Posterior cingulate gyrus (tissue), 11 donors: ENCODE data around the gene CWC27.
A peak's percentile ranks its signal among the peaks of the same experiment; 100 is the strongest.

Source experiments
- DNase-seq, 10 donors: peaks; one replicate each; pipeline versions ENCODE4 v3.0.0 to v3.0.0-alpha.2; 2020 to 2021; ENCODE audit warnings: mixed read lengths in 3 of 10
- intact Hi-C: fragments of 100-400 bp; cut with DNase I; formaldehyde crosslinking; loops from one replicate; pipeline ENCODE4 v1.15.1; 2023

Gene CWC27, protein sequence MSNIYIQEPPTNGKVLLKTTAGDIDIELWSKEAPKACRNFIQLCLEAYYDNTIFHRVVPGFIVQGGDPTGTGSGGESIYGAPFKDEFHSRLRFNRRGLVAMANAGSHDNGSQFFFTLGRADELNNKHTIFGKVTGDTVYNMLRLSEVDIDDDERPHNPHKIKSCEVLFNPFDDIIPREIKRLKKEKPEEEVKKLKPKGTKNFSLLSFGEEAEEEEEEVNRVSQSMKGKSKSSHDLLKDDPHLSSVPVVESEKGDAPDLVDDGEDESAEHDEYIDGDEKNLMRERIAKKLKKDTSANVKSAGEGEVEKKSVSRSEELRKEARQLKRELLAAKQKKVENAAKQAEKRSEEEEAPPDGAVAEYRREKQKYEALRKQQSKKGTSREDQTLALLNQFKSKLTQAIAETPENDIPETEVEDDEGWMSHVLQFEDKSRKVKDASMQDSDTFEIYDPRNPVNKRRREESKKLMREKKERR

DNA sequence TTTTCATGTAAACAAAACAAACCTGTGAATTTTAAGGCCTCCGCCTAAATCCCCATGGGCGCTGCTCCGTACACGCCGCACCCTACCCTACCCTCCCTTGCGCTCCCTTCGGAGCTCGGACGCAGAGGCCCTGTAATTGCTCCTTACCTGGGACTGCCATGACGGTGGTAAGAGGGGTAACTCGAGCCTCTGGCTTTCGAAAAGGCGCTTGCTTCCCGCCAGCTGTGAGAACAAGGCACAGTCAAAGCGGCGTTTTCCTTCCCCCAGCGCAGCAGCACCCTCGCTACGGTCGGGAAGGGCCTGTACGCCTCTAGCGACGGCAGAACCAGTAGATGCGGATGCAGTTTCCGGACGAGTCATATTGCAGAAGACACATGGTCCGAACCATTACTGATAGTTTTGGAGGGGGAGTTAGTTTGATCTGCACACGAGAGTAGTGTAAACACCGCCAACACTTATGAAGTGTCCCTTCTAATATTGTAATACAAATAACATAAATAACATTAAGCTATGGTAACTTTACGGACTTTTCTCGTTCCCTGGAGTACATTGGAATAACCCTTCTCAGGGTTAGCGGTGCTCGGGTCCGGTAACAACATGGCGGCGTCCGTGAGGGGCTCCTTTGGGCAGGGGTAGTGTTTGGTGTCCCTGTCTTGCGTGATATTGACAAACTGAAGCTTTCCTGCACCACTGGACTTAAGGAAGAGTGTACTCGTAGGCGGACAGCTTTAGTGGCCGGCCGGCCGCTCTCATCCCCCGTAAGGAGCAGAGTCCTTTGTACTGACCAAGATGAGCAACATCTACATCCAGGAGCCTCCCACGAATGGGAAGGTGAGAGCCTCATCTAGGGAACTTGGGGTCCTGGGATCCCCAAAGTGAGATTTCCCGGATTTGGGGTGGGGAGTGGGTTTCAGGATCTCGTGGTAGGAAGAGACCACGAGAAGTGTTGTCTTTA is at the start of gene CWC27, which contains the start of gene SREK1IP1:
Gene CWC27, plus strand, starts transcription at position 573 of the 955 bp plus-strand sequence. Its CDS starts 217 bp downstream, at position 790.
Gene SREK1IP1, minus strand, starts transcription at position 334 of the 955 bp plus-strand sequence. Its CDS starts 174 bp downstream, at position 160.
- intact Hi-C loops: no loop called here
- DNase-seq: peak; percentile 74 to 97 (median 80)

DNA sequence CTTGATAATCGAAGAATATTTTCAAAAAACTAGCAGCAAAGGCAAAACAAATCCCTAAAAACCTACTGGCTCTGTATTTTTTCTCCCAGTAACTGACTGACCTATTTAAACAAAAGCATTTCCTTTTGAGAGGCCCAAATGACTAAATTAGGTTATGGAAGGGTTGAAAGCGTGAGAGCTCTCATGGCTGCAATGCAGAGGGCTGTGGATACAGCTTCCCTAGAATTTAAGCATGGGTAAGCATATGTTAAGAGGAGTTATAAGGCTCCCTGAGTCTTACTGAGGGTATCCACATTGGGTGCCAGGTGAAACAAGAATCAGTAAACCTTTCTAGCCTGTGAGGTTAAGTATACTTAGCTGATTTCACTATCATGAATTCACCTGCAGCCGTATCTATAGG is 46.1 kb upstream of the CWC27 start:
- intact Hi-C loops: no loop called here
- DNase-seq: no peak

DNA sequence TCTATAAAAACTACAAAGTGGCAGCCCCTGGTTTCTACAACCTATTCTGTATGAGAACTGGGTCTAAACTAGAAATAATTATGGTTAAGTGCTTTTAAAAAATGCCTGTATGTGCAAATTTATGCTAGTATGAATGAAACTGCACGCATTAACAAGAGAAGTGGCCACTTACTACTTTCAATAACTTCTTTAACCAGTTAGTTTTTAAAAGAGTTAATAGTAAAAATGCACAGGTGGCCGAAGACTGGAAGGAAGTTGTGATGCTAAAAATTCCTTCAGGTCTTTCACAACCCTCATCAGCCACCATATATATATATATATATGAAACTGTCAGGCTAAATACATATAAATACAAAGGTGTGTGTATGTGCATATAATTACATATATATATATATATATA is 41.6 kb upstream of the CWC27 start:
- intact Hi-C loops: no loop called here
- no peak for DNase-seq

DNA sequence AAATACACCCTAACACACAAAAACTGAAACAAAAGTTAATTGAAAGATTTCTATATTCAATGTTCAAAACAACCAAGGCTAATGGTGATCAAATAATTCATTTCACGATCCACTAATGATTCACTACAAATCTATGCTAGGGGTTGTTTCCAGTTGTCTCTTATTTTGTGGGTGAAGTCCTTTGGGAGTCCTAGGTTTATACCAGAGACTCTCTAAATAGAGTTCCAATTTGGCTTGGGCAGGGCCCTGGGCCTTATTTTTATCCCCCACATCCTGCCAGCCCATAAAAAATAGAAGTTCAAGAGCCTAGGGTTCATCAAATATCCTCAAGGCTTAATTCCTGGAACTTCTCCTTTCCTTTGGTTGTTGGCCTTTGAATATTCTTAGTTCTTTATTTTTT is 26.3 kb upstream of the CWC27 start:
- intact Hi-C loops: no loop called here
- no peak for DNase-seq

DNA sequence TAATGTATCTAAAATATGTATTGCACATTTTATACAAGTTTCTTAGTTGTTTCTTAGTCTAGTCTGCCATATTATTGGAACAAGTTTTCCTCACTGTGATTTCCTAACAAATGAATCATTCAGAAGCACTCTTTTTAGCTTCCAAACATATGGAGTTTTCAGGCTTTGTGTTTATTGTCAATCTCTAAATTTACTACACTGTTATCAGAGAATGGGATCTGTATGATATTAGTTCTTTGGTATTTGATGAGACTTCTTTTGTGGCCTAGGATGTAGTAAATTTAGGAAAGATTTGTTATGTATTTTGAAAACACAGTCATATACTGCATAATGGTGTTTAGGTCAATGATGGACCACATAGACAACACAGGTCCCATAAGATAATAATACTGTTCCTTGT is 25.9 kb upstream of the CWC27 start:
- DNase-seq: no peak
- intact Hi-C loops: no loop called here

DNA sequence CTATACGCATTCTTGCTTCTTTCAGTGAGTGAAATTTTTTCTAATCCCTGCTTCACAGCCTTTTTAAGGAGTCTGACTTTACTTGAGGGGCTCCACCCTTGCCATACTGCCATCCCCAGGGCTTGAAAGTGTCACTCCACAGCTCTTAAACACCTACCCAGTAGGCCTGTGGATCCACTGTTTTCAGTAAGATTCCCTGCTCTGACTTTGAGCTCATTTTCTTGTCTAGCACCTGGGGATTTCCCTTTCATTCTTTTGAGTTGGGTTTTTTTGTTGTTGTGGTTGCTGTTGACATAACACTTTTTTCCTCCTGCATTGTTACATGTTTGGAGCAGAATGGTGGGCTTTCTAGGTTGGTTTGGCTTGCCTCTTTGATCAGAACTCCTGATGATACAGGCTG is 23.8 kb upstream of the CWC27 start:
- DNase-seq: no peak
- intact Hi-C loops: no loop called here

DNA sequence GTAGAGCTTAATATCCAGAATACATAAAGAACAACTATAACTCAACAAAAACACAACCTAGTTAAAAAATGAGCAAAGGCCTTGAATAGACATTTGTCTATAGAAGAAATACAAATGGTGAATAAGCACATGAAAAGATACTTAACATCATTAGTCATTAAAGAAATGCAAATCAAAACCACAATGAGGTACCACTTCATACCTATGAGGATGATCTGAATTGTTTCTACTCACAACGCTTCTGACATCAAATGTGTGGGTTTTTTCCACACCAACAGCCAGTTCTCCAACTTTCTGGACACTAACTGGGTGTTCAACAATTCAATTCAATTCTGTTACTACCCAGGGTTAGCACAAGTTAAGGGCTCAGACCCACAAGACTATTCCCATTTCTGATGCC is 22.3 kb upstream of the CWC27 start:
- intact Hi-C loops: no loop called here
- DNase-seq: no peak

DNA sequence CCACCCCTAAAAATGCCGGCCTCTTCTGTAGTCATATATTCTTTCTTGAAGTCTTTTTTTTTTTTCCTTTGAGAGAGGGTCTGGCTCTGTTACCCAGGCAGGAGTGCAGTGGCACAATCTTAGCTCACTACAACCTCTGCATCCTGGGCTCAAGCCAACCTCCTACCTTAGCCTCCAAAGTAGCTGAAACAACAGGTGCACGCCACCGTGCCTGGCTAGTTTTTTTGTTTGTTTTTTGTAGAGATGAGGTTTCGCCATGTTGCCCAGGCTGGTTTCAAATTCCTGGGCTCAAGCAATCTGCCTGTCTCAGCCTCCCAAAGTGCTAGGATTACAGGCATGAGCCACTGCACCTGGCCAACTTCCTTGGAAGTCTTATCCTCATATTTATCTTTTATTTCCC is 19.3 kb upstream of the CWC27 start:
- DNase-seq: no peak
- intact Hi-C loops: no loop called here

DNA sequence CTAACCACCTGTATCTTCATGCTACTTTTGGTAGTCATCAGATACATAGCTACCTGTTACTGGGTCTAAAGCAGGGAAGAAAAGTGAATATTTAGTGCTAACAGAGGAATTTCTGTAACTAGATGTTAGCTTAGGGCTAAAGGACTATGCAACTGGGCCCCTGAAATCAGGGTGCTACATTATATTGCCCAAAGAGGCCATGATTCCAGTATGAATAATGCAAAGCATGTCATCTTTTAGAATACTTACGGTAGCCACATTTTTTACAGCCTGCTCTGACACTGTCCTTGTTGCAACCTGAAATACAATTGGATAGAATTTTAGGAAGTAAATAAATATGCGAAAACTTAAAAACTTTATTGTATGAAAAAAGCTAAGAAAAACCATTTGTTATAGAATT is 14.7 kb upstream of the CWC27 start:
- no peak for DNase-seq
- intact Hi-C loops: no loop called here

DNA sequence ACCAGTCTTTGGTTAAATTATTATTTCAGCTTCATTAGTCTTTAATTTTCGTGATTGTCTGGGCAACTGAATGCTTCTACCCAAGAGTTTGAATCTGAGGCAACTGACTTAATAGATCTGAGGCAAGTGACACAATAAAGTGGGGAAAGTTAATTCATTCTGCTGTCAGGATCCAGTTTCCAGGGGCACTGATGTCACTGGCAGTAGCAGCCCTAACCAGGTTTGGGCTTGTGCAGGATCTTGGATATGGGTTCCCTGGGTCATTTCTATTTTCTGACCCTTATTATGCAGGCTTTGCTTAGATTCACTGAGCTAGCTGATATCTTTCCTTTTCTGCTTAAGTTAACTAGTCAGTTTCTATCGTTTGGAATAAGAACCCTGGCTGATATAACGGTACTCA is 9.8 kb upstream of the CWC27 start:
- intact Hi-C loops: no loop called here
- no peak for DNase-seq

DNA sequence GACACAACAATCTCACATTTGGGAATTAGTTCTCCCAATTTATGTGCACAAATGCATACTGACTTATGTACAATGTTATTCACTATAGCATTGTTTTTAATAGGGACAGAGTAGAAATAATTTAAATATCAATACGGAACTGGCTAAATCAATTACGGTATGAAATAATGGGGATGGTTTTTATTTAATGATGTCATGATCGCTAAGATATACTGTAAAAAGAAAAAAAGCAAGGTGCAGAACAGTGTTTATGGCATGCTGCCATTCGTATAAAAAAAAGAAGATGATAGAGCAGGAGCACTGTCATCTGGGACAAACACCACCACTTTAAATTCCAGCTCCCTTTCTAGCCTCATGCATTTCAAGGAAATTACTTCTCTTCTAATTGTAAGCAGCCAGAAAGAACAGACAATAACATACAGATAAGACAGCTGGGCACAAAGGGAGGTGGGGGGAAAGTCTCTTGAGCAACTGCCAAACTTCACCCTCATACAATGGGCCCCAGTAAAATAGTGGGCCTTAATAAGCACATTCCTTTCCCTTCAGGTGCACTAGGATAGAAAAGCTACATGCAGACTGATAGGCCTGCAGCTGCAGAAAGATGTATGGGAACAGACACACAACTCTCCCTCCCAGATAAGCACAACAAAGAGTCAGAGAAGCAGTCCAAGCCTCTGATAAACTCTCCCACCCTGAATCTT is 8.6 kb upstream of the CWC27 start:
- no peak for DNase-seq
- intact Hi-C loops: no loop called here

DNA sequence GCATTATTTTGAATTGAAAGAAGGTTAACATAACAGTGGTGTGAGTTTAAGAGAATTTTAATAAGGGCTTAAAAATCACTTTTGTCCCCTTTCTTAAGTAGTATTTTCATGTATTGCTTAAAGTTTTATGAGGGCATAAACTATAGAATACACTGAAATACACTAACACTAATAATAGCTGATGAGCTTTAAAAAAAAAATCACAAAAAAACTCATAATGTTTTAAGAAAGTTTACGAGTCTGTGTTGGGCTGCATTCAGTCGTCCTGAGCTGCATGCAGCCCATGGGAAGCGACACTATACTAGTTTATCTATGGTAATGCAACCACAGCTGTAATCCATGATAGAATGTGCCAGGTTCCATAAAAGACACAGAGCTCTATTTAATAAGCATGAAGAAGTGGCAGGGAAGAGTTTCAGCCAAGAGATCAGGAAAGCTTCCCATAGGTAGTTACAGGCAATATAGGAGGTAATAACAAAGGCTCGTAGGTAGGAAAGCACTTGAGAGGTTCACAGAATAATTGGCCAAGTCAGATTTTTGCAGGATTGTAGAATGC is 4.7 kb upstream of the CWC27 start:
- intact Hi-C loops: no loop called here
- DNase-seq: no peak

DNA sequence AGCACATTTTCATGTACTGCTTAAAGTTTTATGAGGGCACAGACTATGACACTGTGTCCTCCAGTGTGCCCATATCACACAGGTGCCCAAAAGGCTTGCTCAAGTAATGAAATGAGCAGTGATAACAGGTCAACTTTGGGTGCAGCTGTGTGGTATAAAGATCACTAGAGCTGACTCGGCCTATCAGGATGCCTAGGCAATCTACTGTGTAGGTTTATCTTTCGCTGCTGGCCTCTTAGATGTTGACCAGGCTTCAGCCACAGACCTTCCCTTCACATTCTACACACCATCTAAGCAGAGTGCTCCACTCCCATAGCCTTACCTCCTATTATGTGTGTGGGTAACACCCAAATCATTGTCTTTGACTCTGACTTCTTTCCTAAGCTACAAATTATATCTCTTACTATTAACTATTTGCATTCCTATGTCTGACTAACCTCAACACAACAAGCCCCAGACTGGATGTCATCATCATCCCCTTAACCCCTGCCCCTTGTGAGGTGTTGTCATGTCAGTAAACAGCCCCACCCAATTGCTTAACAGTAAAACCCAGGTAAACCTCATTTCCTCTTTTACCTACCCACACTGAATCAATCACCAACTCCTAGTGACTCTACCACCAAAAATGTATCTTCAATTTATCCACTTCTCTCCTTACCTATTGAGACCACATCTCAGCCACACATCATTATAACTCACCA is 2.8 kb upstream of the CWC27 start:
- intact Hi-C loops: no loop called here

DNA sequence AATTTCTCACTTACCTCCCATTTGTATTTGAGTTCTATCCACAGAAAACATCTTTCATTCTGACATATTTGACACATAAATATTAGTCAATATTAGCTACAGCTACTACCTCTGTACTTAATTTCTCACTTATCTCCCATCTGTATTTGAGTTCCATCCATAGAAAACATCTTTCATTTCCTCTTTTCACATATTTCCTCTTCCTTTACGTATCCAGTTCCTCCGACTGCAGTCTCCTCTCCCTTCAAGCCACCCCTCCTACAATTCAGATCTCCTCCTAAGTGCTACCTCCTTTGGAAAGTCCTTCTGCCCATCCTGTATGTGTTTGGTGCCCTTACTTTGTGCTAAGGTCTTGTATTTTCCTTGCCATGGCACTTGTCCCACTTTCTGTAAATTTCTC is 1.8 kb upstream of the CWC27 start:
- no peak for DNase-seq
- intact Hi-C loops: no loop called here

More for the DNA sequence above, 2.8 kb upstream of the CWC27 start:
- DNase-seq: no peak

DNA sequence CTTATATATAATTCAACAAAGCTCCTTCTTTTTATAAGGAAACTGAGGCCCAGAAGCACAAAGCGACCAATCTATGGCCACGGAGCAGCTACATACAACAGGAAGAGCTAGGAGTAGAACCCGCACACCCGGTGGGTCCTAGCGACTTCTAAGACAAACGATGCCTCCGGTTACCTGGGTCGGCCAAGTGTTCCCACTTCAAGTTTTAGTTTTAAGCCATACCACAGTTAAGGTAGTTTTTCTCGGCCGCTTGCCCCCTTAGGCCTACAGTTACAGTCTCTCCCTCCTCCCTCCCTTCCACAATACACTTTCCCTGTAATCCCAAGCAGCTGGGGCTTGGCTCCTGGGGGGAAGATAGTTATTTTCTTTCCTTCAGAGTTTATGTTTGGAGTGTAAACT is 772 bp upstream of the CWC27 start:
- peak in 2 of 10 donors; percentile 3 to 9 for DNase-seq
- intact Hi-C loops: no loop called here

DNA sequence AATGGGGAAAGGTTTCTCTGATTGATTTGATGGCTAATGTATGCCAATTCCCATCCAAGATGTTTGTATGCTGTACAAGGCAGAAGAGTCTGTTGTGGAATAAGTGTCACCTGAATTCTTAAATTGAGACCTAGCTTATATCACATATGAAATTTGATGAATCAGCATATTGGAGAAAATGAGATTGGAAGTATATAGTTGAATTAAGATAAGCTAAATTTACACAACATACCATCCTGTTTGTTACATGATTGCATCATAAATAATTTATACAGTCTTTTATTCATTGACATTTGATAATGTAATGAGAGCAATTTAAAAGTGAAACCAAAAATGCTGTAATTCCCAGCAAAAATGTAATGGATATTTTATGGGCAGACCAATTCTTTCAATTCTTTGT is 1.1 kb downstream of the CWC27 start:
- intact Hi-C loops: no loop called here
- DNase-seq: no peak

DNA sequence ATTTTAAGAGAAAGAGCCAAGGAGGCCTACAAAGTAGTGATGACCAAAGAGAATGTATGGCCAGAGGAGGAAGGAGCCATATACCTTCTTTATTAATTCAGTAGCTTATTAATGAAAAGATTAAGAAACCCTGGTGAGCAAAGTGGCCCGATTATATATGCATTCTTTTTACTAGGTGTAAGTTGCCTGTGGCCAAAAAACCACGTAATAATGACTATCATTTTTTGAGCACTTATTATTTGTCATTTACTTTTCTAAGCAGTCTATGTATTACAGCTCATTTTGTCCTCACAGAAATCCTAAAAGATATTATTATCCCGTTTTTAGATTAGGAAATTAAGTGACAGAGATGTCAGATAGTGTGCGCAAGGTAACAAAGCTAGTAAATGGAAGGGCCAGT is 3.0 kb downstream of the CWC27 start:
- DNase-seq: no peak
- intact Hi-C loops: no loop called here

DNA sequence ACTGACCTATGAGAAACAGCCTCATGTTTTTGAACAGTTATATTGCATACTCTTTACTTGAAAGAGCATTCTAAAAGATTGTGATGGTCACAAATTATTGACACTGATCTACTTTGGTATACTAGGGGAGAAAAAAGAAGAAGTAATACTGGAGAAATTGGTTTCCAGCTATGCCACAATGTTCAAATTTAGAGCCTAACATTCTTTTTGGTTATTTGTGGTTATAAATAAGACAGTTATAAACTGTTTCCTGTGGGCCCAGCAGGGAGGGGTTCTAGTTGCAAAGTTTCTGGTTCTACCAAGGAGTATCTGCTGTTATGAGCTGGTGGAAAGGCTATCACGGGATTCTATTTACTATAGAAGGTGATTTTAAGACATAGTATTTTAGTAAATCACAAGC is 4.8 kb downstream of the CWC27 start:
- intact Hi-C loops: no loop called here
- no peak for DNase-seq

DNA sequence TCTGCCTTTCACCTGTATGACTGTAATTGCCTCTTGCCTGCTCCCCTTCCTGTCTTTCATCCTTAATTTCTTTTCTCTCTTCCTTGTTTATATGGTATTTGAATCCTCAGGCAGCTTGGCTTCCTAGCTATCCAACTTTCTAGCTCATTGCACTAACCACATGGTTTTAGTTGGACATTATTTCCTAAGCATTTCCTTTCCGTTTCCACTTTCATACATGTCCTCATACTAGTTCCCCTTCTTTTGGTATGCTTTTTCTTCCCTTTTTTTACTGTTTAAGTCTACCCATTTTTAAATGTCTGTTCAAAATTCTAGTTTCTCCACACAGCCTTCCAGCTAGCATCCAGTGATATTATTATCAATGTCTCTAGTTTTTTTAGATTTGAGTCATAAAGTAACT is 6.6 kb downstream of the CWC27 start:
- DNase-seq: no peak
- intact Hi-C loops: no loop called here
